Measurements from ENCODE around the gene NEU2.
A peak's percentile ranks its signal among the peaks of the same experiment; 100 is the strongest.

Gene NEU2

GRCh38 chr2:233079473-233079877 lies 47.0 kb downstream of the NEU2 start:
- peaks cover 11% of the 10 kb centered on the region for H3F3A ChIP-seq (ENCODE audit: insufficient read depth, low read length)
- H3K9ac ChIP-seq (ENCODE audit: low read length), result peak overlapping the region; percentile 13; the same call in 1 of the 2 replicates
- peak overlapping the region; percentile 95 for H3K27ac ChIP-seq (ENCODE audit: low read depth, low read length, poor library complexity, severe bottlenecking)
- no peaks in the 10 kb centered on the region for H3K27me3 ChIP-seq (ENCODE audit: insufficient read depth, low read length)
- no peaks in the 10 kb centered on the region for H3K9me3 ChIP-seq (ENCODE audit: low read length)
- H3K79me2 ChIP-seq (ENCODE audit: insufficient read depth, low read length), result no peaks in the 10 kb centered on the region
- H3K9me2 ChIP-seq (ENCODE audit: low read depth, low read length), result no peaks in the 10 kb centered on the region
- no peak for TF ChIP-seq CTCF (IDR thresholded peaks at IDR 0.05; ENCODE audit: low read length)
- TF ChIP-seq EZH2 (IDR thresholded peaks at IDR 0.05; ENCODE audit: borderline replicate concordance, low read length), result no peak
- peaks cover 96% of the 10 kb centered on the region for H3K4me1 ChIP-seq (ENCODE audit: insufficient read depth, low read length, severe bottlenecking)
- no peak overlapping the region for H2AFZ ChIP-seq (ENCODE audit: low read length)
- no peaks in the 10 kb centered on the region for H4K20me1 ChIP-seq (ENCODE audit: insufficient read depth, low read length)
- peak overlapping the region; percentile 52 for H3K4me2 ChIP-seq (ENCODE audit: low read length)
- peaks cover 12% of the 10 kb centered on the region; the same call in 1 of the 2 replicates for H3K36me3 ChIP-seq (ENCODE audit: insufficient read depth, low read length)
- H3K4me3 ChIP-seq (ENCODE audit: low read depth, low read length, poor library complexity, severe bottlenecking), result peak overlapping the region; percentile 9

GRCh38 chr2:233079953-233080835 lies 47.7 kb downstream of the NEU2 start:
- H3K9ac ChIP-seq (ENCODE audit: low read length), result peak overlapping the region; percentile 13; the same call in 1 of the 2 replicates

GRCh38 chr2:233080836-233081229 lies 48.4 kb downstream of the NEU2 start:
- H3K9me3 ChIP-seq (ENCODE audit: low read length), result no peaks in the 10 kb centered on the region
- H3K9ac ChIP-seq (ENCODE audit: low read length), result peak overlapping the region; percentile 4; the same call in 1 of the 2 replicates
- no peaks in the 10 kb centered on the region for H3K27me3 ChIP-seq (ENCODE audit: insufficient read depth, low read length)
- H3K4me1 ChIP-seq (ENCODE audit: insufficient read depth, low read length, severe bottlenecking), result peaks cover 96% of the 10 kb centered on the region
- peaks cover 18% of the 10 kb centered on the region; the same call in 1 of the 2 replicates for H3K36me3 ChIP-seq (ENCODE audit: insufficient read depth, low read length)
- no peaks in the 10 kb centered on the region for H3K9me2 ChIP-seq (ENCODE audit: low read depth, low read length)
- no peaks in the 10 kb centered on the region for H3K79me2 ChIP-seq (ENCODE audit: insufficient read depth, low read length)
- H2AFZ ChIP-seq (ENCODE audit: low read length), result no peak overlapping the region
- peaks cover 6% of the 10 kb centered on the region; the same call in 1 of the 2 replicates for H3F3A ChIP-seq (ENCODE audit: insufficient read depth, low read length)
- TF ChIP-seq EZH2 (IDR thresholded peaks at IDR 0.05; ENCODE audit: borderline replicate concordance, low read length) (no peak), CTCF (IDR thresholded peaks at IDR 0.05; ENCODE audit: low read length) (no peak)
- peak overlapping the region; percentile 95 for H3K27ac ChIP-seq (ENCODE audit: low read depth, low read length, poor library complexity, severe bottlenecking)
- no peaks in the 10 kb centered on the region for H4K20me1 ChIP-seq (ENCODE audit: insufficient read depth, low read length)
- H3K4me2 ChIP-seq (ENCODE audit: low read length), result peak overlapping the region; percentile 52; the same call in 1 of the 2 replicates
- no peak overlapping the region for H3K4me3 ChIP-seq (ENCODE audit: low read depth, low read length, poor library complexity, severe bottlenecking)

More at GRCh38 chr2:233079953-233080835, 47.7 kb downstream of the NEU2 start:
- H3F3A ChIP-seq (ENCODE audit: insufficient read depth, low read length), result peaks cover 11% of the 10 kb centered on the region
- no peaks in the 10 kb centered on the region for H3K9me3 ChIP-seq (ENCODE audit: low read length)
- peak overlapping the region; percentile 95 for H3K27ac ChIP-seq (ENCODE audit: low read depth, low read length, poor library complexity, severe bottlenecking)
- H3K4me1 ChIP-seq (ENCODE audit: insufficient read depth, low read length, severe bottlenecking), result peaks cover 96% of the 10 kb centered on the region
- H3K36me3 ChIP-seq (ENCODE audit: insufficient read depth, low read length), result peaks cover 17% of the 10 kb centered on the region; the same call in 1 of the 2 replicates
- no peaks in the 10 kb centered on the region for H3K27me3 ChIP-seq (ENCODE audit: insufficient read depth, low read length)
- TF ChIP-seq EZH2 (IDR thresholded peaks at IDR 0.05; ENCODE audit: borderline replicate concordance, low read length) (no peak), CTCF (IDR thresholded peaks at IDR 0.05; ENCODE audit: low read length) (no peak)
- H3K4me3 ChIP-seq (ENCODE audit: low read depth, low read length, poor library complexity, severe bottlenecking), result no peak overlapping the region
- H2AFZ ChIP-seq (ENCODE audit: low read length), result no peak overlapping the region
- H3K4me2 ChIP-seq (ENCODE audit: low read length), result peak overlapping the region; percentile 52; the same call in 1 of the 2 replicates
- H3K9me2 ChIP-seq (ENCODE audit: low read depth, low read length), result no peaks in the 10 kb centered on the region
- no peaks in the 10 kb centered on the region for H3K79me2 ChIP-seq (ENCODE audit: insufficient read depth, low read length)
- no peaks in the 10 kb centered on the region for H4K20me1 ChIP-seq (ENCODE audit: insufficient read depth, low read length)
